Hepatocyte (in vitro differentiated cells): ENCODE measurements around the gene SLC22A14. TPM values are rescaled to one million over a fixed set of nuclear protein-coding genes. Genes with fewer than 3 reads are reported as not detected.

Source experiments
- DNase-seq: peaks from one replicate; pipeline ENCODE4 v3.0.0-alpha.2; 2016; ENCODE audit warnings: low spot score
- H2AFZ ChIP-seq: fragments of 200-600 bp; sonication (generic); 2 replicates; pipeline ENCODE4 v1.6.0; 2016; ENCODE audit warnings: antibody characterized with exemption, mild to moderate bottlenecking
- H3K27ac ChIP-seq: fragments of 200-600 bp; sonication (generic); 2 replicates; pipeline ENCODE4 v1.5.1; 2016; ENCODE audit warnings: mild to moderate bottlenecking
- H3K27me3 ChIP-seq: fragments of 200-600 bp; sonication (generic); 2 replicates; pipeline ENCODE4 v1.6.1; 2016
- H3K36me3 ChIP-seq: fragments of 200-600 bp; sonication (generic); replicated peaks from 2 replicates; pipeline ENCODE4 v1.5.1; 2016; ENCODE audit warnings: low read depth; ENCODE audit not compliant: insufficient read depth
- H3K4me1 ChIP-seq: fragments of 200-600 bp; sonication (generic); 2 replicates; pipeline ENCODE4 v1.5.1; 2016; ENCODE audit warnings: mild to moderate bottlenecking, moderate library complexity; ENCODE audit not compliant: insufficient read depth
- H3K4me2 ChIP-seq: fragments of 200-600 bp; sonication (generic); 2 replicates; pipeline ENCODE4 v1.6.0; 2016
- H3K4me3 ChIP-seq: fragments of 200-600 bp; sonication (generic); 2 replicates; pipeline ENCODE4 v1.5.1; 2016; ENCODE audit warnings: mild to moderate bottlenecking
- H3K79me2 ChIP-seq: fragments of 200-600 bp; sonication (generic); 2 replicates; pipeline ENCODE4 v1.6.0; 2017; ENCODE audit warnings: mild to moderate bottlenecking
- H3K9me2 ChIP-seq: fragments of 200-600 bp; sonication (generic); replicated peaks from 2 replicates; pipeline ENCODE4 v1.6.0; 2017; ENCODE audit warnings: mild to moderate bottlenecking; ENCODE audit not compliant: insufficient read depth
- H3K9me3 ChIP-seq: fragments of 200-600 bp; sonication (generic); 2 replicates; pipeline ENCODE4 v1.5.1; 2016; ENCODE audit warnings: low read depth, mild to moderate bottlenecking
- H4K20me1 ChIP-seq: fragments of 200-600 bp; sonication (generic); 2 replicates; pipeline ENCODE4 v1.6.0; 2016; ENCODE audit warnings: mild to moderate bottlenecking; ENCODE audit not compliant: insufficient read depth, poor library complexity, severe bottlenecking
- EZH2 ChIP-seq: fragments of 200-600 bp; sonication (generic); IDR thresholded peaks from 2 replicates; pipeline ENCODE4 v1.6.1; 2016; ENCODE audit warnings: antibody characterized with exemption, mild to moderate bottlenecking, borderline replicate concordance
- EZH2phosphoT487 ChIP-seq: fragments of 200-600 bp; sonication (generic); IDR thresholded peaks from one replicate; pipeline ENCODE4 v1.6.1; 2018; ENCODE audit warnings: antibody characterized with exemption, mild to moderate bottlenecking, low read depth, moderate library complexity; ENCODE audit not compliant: unreplicated experiment, severe bottlenecking
- WGBS: methylation state at CpG from one replicate; pipeline ENCODE4 v1.1.6; 2016; ENCODE audit warnings: low lambda C conversion rate; ENCODE audit errors: missing lambda C conversion rate; 5-methylcytosine and 5-hydroxymethylcytosine counted together
- polyA plus RNA-seq: library from polyadenylated mRNA; unstranded; fragments of >200 nt; fragmentation: Nextera tagmentation; extraction: Ambion mirVana; gene quantifications from 2 replicates; pipeline ENCODE4 v1.2.1, GENCODE V29; 2016
- total RNA-seq: library from RNA; depleted of rRNA; stranded (reverse); fragments of >200 nt; gene quantifications from 2 replicates; pipeline ENCODE4 v1.2.3, GENCODE V29; 2014
- TF ChIP-seq, protein P1 (sequence below): fragments of 200-600 bp; sonication (generic); IDR thresholded peaks from 2 replicates; pipeline ENCODE4 v1.5.1; 2016; ENCODE audit warnings: antibody characterized with exemption, mild to moderate bottlenecking; ENCODE audit not compliant: poor library complexity

SLC22A14 gene
- total and polyA plus RNA-seq, 2 experiments from 2014 or later: 0.57 to 0.64 TPM

DNA sequence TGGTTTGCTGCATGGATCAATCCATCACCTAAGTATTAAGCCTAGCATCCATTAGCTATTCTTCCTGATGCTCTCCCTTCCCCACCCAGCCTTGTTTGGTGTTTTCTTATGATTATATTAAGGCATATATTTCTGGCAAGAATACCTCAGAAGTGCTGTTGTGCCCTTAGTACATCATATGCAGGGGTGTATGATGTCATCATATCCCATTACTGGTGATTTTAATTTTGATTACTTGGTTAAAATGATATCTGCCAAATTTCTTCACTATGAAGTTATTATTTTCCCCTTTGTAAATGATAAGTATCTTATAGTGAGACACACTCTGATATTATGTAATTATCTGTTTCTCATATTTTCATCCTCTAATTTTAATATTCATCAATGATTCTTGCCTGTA lies 15.4 kb downstream of the SLC22A14 start:
- no peak for DNase-seq
- Histone ChIP-seq H3K9me2 (no peaks in the 10 kb centered on the region), H3K27me3 (no peaks in the 10 kb centered on the region)

DNA sequence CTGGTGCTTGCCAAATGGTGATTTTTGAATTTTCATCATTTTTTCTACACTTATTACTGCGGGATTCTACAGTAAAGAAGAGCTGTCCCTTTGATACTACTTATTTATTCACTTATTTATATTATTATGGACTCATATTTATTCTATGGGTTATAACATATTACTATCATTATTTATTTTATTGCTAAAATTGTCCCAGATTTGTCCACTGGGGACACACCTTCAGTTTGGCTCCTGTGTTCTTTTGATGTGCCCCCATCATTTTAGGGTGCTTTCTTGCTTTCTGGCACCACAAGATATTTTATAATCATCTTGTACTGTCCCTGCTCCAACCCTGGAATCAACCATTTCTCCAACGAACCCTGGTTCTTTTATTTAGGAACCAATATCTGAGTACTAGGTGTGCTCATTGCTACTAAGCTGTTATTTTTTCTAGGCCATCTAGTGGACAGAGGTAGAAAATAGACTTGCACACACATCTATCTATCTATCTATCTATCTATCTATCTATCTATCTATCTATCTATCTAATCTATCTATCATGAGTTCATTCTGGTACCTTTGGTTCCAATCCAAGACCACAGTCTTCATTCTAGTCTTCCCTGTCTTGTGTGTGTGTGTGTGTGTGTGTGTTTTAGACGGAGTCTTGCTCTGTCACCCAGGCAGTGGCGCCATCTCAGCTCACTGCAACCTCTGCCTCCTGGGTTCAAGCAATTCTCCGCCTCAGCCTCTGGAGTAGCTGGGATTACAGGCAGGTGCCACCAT lies 16.0 kb downstream of the SLC22A14 start:
- TF ChIP-seq EZH2phosphoT487: no peak
- TF ChIP-seq, protein P1, sequence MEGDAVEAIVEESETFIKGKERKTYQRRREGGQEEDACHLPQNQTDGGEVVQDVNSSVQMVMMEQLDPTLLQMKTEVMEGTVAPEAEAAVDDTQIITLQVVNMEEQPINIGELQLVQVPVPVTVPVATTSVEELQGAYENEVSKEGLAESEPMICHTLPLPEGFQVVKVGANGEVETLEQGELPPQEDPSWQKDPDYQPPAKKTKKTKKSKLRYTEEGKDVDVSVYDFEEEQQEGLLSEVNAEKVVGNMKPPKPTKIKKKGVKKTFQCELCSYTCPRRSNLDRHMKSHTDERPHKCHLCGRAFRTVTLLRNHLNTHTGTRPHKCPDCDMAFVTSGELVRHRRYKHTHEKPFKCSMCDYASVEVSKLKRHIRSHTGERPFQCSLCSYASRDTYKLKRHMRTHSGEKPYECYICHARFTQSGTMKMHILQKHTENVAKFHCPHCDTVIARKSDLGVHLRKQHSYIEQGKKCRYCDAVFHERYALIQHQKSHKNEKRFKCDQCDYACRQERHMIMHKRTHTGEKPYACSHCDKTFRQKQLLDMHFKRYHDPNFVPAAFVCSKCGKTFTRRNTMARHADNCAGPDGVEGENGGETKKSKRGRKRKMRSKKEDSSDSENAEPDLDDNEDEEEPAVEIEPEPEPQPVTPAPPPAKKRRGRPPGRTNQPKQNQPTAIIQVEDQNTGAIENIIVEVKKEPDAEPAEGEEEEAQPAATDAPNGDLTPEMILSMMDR: peak; percentile 44
- no peak for TF ChIP-seq EZH2
- no peaks in the 10 kb centered on the region for H3K4me1 ChIP-seq
- no peaks in the 10 kb centered on the region for H3K9me2 ChIP-seq
- WGBS: 92% methylated on average over 5 of the region's 5 CpGs
- H3K79me2 ChIP-seq: no peaks in the 10 kb centered on the region
- no peaks in the 10 kb centered on the region for H3K36me3 ChIP-seq
- DNase-seq: no peak
- H3K27me3 ChIP-seq: no peaks in the 10 kb centered on the region
- no peak overlapping the region for H3K27ac ChIP-seq
- no peaks in the 10 kb centered on the region for H4K20me1 ChIP-seq
- no peak overlapping the region for H3K4me3 ChIP-seq
- no peak overlapping the region for H2AFZ ChIP-seq
- H3K9me3 ChIP-seq: no peaks in the 10 kb centered on the region
- no peak overlapping the region for H3K4me2 ChIP-seq

More for the DNA sequence above, 15.4 kb downstream of the SLC22A14 start:
- Histone ChIP-seq H3K4me1 (no peaks in the 10 kb centered on the region), H2AFZ (no peak overlapping the region), H3K36me3 (no peaks in the 10 kb centered on the region), H3K27ac (no peak overlapping the region), H4K20me1 (no peaks in the 10 kb centered on the region), H3K4me3 (no peak overlapping the region), H3K4me2 (no peak overlapping the region), H3K79me2 (no peaks in the 10 kb centered on the region), H3K9me3 (no peaks in the 10 kb centered on the region)
- TF ChIP-seq EZH2 (no peak), EZH2phosphoT487 (no peak)
- TF ChIP-seq, protein P1: no peak

DNA sequence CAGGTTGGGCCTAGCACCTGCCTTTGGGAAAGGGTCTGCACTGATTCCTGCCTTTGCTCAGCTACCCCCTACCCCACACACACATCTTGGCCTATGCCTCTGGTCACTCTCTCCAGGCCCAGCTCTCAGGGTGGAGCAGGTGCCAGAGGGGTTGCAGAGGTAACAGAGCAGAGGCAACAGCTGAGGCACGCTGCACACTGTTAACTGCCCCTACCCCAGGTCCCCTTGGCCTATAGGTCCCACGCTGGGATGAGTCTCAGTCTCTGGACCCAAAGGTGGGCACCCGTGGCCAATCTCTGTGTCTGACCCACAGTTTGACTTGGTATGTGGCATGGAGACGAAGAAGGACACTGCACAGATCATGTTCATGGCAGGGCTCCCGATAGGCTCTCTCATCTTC lies 24.8 kb downstream of the SLC22A14 start:
- TF ChIP-seq EZH2 (no peak), EZH2phosphoT487 (no peak)
- TF ChIP-seq, protein P1: no peak
- no peak for DNase-seq
- no peaks in the 10 kb centered on the region for H4K20me1 ChIP-seq
- H3K27ac ChIP-seq: no peak overlapping the region
- no peaks in the 10 kb centered on the region for H3K27me3 ChIP-seq
- no peaks in the 10 kb centered on the region for H3K4me1 ChIP-seq
- H2AFZ ChIP-seq: no peak overlapping the region
- H3K79me2 ChIP-seq: no peaks in the 10 kb centered on the region
- no peaks in the 10 kb centered on the region for H3K9me3 ChIP-seq
- no peaks in the 10 kb centered on the region for H3K36me3 ChIP-seq
- no peak overlapping the region for H3K4me2 ChIP-seq
- no peaks in the 10 kb centered on the region for H3K9me2 ChIP-seq
- 95% methylated on average over 5 of the region's 5 CpGs for WGBS
- H3K4me3 ChIP-seq: no peak overlapping the region
